Measurements from ENCODE around the gene FER.
"Not testable (repeated sequence)": the region's sequence is repeated elsewhere in the genome, so short reads cannot be mapped to it uniquely, and the experiment has no call there.

FER gene

GRCh38 chr5:109049565-109049964 is 301.9 kb downstream of the FER start:
- no peak for DNase-seq

DNA sequence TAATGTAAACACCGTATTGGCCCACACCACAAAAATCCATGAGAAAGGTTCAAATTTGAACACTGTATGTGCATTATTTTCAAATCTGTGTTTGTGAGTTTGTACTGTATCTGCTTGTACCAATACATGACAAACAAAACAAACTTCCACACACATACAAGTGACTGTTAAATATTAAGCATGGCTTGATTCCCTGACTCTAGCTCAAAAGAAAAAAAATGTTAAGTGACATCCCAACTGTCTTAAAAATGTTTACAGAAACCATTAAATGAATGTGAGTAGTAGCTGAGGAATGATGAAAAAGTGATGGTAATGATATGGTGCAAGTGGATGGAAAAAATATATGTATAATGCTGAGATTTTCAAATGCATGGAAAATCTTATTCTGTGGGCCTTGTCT is 302.6 kb downstream of the FER start:
- not testable (repeated sequence) for DNase-seq

DNA sequence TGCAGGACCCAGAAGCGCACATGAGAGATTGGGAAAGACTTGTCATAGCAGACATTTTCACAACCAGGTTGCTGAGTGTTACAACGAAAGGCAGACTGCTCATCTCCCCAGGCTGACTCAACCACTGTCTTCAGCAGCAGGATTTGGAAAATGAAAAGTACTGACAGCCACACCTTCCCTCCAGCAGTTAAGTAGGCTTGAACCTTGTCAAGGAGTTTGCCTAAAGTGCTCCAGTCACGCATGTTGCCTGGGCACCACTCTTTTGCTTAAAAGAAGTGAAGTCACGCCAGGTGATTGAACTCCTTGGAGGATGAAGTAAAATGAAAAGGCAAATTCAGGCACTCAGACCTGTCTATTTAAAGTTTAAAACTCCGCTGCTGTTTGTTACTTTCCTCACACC is 304.5 kb downstream of the FER start:
- not testable (repeated sequence) for DNase-seq

DNA sequence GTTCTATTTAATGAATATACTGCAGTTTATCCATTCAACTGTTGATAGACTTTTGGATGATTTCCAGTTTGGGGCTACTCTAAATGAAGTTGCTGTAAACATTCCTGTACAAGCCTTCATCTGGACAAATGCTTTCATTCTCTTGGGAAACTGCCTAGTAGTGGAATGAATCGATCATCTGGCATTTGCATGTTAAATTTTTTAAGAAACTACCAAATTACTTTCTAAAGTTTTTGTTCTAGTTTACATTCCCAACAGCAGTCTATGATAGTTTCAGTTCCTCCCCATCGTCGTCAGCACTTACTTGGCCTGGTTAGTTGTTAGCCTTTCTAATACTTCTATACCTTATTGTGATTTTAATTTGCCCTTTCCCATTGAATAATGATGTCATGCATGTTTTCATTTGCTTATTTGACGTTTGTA is 306.3 kb downstream of the FER start:
- DNase-seq: no peak

GRCh38 chr5:109060378-109061025 is 312.8 kb downstream of the FER start:
- no peak for DNase-seq

GRCh38 chr5:109062664-109063063 is 315.0 kb downstream of the FER start:
- no peak for DNase-seq

DNA sequence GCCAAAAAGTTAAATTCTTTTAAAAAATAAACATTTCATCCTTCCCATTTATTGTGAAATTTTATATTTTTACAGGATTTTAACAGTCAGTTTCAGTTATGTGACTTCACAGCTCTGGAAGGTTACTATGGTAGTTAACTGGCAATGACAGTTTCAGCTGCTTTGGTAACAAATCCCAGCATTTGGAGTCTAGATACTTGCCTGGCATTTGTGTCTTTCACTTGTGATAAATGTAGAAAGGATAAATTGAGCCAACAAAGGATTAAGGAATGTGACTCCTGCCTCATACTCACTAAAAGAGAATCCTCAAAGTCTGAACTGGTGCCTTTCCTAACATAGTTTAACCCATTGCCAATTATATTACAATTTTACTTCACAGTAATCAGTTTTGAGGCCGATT is 315.5 kb downstream of the FER start:
- no peak for DNase-seq

GRCh38 chr5:109076741-109077140 is 329.0 kb downstream of the FER start:
- DNase-seq: no peak

- no peak for DNase-seq
Measured at GRCh38 chr5:109078448-109078847, 330.8 kb downstream of the FER start.

GRCh38 chr5:109080481-109080880 is 332.8 kb downstream of the FER start:
- DNase-seq: no peak

DNA sequence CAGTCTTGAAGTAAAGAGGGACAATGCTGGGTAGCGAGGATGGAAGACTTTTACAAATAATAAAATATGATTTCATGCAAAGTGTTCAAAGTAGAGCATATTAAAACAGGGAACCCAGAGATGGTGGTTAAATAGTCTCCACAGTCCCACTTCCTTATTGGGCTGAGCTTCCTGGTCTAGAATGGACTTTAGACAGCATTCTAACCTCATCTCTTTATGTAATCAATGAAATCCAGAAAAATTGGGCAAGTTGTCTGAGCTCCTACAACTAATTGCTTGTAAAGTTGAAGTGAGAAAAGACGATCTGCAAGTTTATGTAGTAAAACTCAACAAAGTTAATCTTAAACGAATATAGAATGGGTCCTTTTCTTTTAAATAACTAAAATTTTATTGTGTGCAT is 333.2 kb downstream of the FER start:
- DNase-seq: no peak

GRCh38 chr5:109083937-109084336 is 336.2 kb downstream of the FER start:
- DNase-seq: no peak

GRCh38 chr5:109089191-109089590 is 341.5 kb downstream of the FER start:
- DNase-seq: no peak

- no peak for DNase-seq
Measured at GRCh38 chr5:109099081-109099480, 351.4 kb downstream of the FER start.

- no peak for DNase-seq
Measured at GRCh38 chr5:109100971-109101370, 353.3 kb downstream of the FER start.

DNA sequence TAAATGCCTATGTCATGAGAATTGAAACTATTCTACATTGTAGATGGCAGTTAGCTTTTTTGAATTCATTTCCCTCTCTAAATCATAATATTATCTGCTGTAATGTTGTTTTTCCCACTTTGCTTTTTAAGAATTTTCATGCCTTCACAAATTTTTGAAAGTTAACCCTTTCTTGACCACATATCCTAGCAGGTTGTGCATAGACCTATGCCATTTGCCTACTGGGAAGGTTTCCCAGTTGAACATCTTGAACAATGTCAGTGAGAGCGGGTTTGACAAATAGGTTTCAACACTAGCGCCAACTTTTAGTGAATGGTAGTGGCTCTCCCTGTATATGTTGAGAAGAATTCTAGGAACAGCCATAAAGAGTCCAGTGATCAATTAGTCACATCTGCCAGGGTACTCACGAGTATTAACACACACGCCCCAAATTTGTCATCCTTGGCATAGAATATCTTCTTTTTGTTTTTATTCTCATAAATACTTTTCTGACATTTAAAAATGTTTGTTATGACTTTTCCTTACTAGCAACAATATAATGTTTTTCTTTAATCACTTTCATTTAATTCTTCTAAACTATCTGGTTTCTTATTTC is 354.5 kb downstream of the FER start:
- DNase-seq: no peak

GRCh38 chr5:109105631-109106267 is 358.1 kb downstream of the FER start:
- no peak for DNase-seq

DNA sequence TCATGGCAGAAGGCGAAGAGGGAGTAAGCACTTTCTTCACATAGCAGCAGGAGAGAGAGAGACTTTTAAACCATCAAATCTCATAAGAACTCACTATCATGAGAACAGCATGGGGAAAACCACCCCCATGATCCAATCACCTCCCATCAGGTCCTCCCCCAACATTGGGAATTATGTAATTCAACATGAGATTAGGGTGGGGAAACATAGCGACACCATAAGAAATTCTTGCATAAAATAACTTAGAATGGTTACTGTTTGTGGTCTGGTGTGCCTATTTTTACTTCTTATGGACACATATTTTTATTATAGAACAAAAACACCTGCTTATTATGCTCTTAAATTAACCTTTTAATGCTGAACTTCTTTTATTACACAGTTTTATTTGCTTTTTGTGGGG is 364.0 kb downstream of the FER start:
- DNase-seq: no peak

DNA sequence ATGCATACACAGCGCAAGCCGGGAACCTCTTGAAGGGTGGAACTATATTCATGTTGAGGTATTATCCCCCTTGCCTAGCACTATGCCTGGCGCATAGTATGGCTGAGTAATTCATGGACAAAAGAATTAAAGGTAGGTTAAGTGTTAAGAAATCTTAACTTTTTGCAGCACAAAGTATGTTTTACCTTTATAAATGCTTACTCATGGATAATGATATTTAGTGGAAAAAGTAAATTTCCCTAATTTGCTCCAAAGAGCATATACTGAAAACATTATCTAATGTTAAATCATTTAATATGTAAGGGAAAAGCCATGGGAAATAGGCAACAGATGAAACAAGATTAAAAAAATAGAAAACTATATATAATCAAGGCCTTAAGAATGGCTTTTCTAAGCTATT is 365.9 kb downstream of the FER start:
- DNase-seq: no peak

GRCh38 chr5:109121225-109121624 is 373.5 kb downstream of the FER start:
- no peak for DNase-seq

- no peak for DNase-seq
Measured at GRCh38 chr5:109125755-109126429, 378.2 kb downstream of the FER start.

DNA sequence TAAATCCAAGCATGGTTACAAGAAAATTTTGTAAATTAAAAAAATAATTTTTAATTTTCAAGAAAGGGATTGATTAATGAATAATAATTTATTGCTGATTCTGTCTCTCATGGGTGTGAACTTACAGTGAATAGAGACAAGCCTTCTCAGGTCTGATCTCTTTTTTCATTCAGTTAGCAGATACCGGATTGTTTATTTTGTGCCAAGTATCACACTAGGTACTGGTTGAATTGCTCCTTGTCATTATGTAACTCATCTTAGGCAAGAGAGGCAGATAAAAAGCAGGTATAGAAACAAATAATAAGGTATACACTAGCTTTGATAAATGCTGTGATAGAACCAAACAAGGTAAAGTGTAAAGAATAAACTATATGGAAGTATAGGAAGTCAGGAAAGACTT is 378.8 kb downstream of the FER start:
- no peak for DNase-seq

DNA sequence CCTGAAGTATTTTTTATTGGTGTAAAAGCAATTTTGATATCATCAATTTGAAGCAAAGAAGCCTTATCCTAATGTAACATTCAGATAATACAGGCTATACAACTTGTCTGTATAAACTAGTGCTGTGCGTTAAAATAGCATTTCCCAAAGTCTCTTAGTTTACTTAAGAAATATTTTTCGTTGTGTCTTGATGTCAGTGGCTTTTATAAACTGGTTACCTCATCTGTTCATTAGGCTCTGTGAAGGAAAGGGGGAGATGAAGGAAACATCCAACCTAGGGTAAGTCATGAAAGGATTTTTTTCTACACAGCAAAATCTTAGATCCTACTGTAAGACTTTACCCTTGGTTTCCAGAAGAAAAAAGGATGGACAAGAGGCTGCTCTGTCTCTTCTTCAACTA is 389.2 kb downstream of the FER start:
- DNase-seq: no peak

Data from stimulated activated CD4-positive, alpha-beta T cell treated with anti-CD3 and anti-CD28 coated beads, Interleukin-1b, Interleukin-23, amount 100 ng/mL, for 48 hours (primary cell).